HEK293 (cell line): ENCODE results near the gene TANK.

Source experiments
- CTCF ChIA-PET: fragments of 350-600 bp; formaldehyde crosslinking; extraction: SDS; loops from one replicate; lab custom pipeline; 2021; ENCODE audit warnings: antibody characterized with exemption; lab: Yijun Ruan, JAX
- POLR2A ChIA-PET: fragments of 300-600 bp; formaldehyde crosslinking; extraction: SDS; loops from one replicate; lab custom pipeline; 2020; ENCODE audit warnings: antibody characterized with exemption, inconsistent platforms; lab: Yijun Ruan, JAX
- H3K27ac ChIP-seq: fragments of 200-500 bp; sonication (Bioruptor generic); 2 replicates; pipeline ENCODE4 v1.5.1; 2014; ENCODE audit warnings: low read depth, low read length, control low read depth, inconsistent platforms; ENCODE audit errors: extremely low read depth
- H3K36me3 ChIP-seq, 2 experiments: fragments of 200-500 bp in 1 of 2; sonication (Bioruptor generic) in 1 of 2; 1 replicate in 1 of 2; 2 replicates in 1 of 2; pipeline ENCODE4 v1.5.1; 2014 to 2017; ENCODE audit warnings: inconsistent platforms in 2 of 2, low read length in 2 of 2; ENCODE audit not compliant: control insufficient read depth in 2 of 2, insufficient read depth in 1 of 2
- H3K4me1 ChIP-seq: fragments of 200-500 bp; sonication (Bioruptor generic); 2 replicates; pipeline ENCODE4 v1.5.1; 2014; ENCODE audit warnings: mild to moderate bottlenecking, low read length, inconsistent platforms; ENCODE audit not compliant: control insufficient read depth, insufficient read depth
- H3K4me3 ChIP-seq: 2 replicates; pipeline ENCODE4 v1.5.1; 2011; ENCODE audit warnings: low read depth, mild to moderate bottlenecking, control low read depth, low read length, moderate library complexity
- H3K9me3 ChIP-seq: fragments of 200-500 bp; sonication (Bioruptor generic); 2 replicates; pipeline ENCODE4 v1.5.1; 2014; ENCODE audit warnings: low read depth, low read length, inconsistent platforms; ENCODE audit not compliant: control insufficient read depth, insufficient read depth
- KLF7 ChIP-seq: fragments of 450-650 bp; formaldehyde crosslinking; IDR thresholded peaks from 2 replicates; pipeline ENCODE4 v1.5.1; 2016; ENCODE audit warnings: missing biosample characterization, missing genetic modification characterization, borderline replicate concordance
- SP3 ChIP-seq: fragments of 450-650 bp; formaldehyde crosslinking; IDR thresholded peaks from 2 replicates; pipeline ENCODE4 v1.5.1; 2016; ENCODE audit warnings: missing biosample characterization, missing genetic modification characterization
- ZBTB21 ChIP-seq: fragments of 450-650 bp; formaldehyde crosslinking; IDR thresholded peaks from 2 replicates; pipeline ENCODE4 v1.5.1; 2017; ENCODE audit warnings: missing biosample characterization, missing genetic modification characterization
- ZBTB7A ChIP-seq: fragments of 450-650 bp; formaldehyde crosslinking; IDR thresholded peaks from 2 replicates; pipeline ENCODE4 v1.5.1; 2016; ENCODE audit warnings: low read depth, missing biosample characterization, missing genetic modification characterization
- ZEB2 ChIP-seq: fragments of 450-650 bp; formaldehyde crosslinking; IDR thresholded peaks from 2 replicates; pipeline ENCODE4 v1.5.1; 2016; ENCODE audit warnings: missing biosample characterization, missing genetic modification characterization
- ZFHX2 ChIP-seq: fragments of 450-650 bp; formaldehyde crosslinking; conservative IDR thresholded peaks from 2 replicates; pipeline ENCODE4 v1.5.1; 2016; ENCODE audit warnings: missing biosample characterization, missing genetic modification characterization
- ZFP3 ChIP-seq: fragments of 450-650 bp; formaldehyde crosslinking; IDR thresholded peaks from 2 replicates; pipeline ENCODE4 v1.5.1; 2016; ENCODE audit warnings: low read depth, missing biosample characterization, missing genetic modification characterization
- ZNF10 ChIP-seq: fragments of 450-650 bp; formaldehyde crosslinking; IDR thresholded peaks from 2 replicates; pipeline ENCODE4 v1.5.1; 2017; ENCODE audit warnings: missing biosample characterization, missing genetic modification characterization
- ZNF114 ChIP-seq: fragments of 450-650 bp; formaldehyde crosslinking; IDR thresholded peaks from 2 replicates; pipeline ENCODE4 v1.5.0; 2017; ENCODE audit warnings: missing biosample characterization, missing genetic modification characterization
- ZNF133 ChIP-seq: fragments of 450-650 bp; formaldehyde crosslinking; IDR thresholded peaks from 2 replicates; pipeline ENCODE4 v1.5.1; 2016; ENCODE audit warnings: missing biosample characterization, missing genetic modification characterization
- ZNF138 ChIP-seq: fragments of 450-650 bp; formaldehyde crosslinking; IDR thresholded peaks from 2 replicates; pipeline ENCODE4 v1.5.1; 2016; ENCODE audit warnings: missing biosample characterization, missing genetic modification characterization, borderline replicate concordance
- ZNF214 ChIP-seq: fragments of 450-650 bp; formaldehyde crosslinking; IDR thresholded peaks from 2 replicates; pipeline ENCODE4 v1.5.1; 2017; ENCODE audit warnings: missing biosample characterization, mild to moderate bottlenecking, missing genetic modification characterization, borderline replicate concordance
- ZNF248 ChIP-seq: fragments of 450-650 bp; formaldehyde crosslinking; IDR thresholded peaks from 2 replicates; pipeline ENCODE4 v1.5.1; 2017; ENCODE audit warnings: missing biosample characterization, missing genetic modification characterization
- ZNF324 ChIP-seq: fragments of 450-650 bp; formaldehyde crosslinking; IDR thresholded peaks from 2 replicates; pipeline ENCODE4 v1.5.1; 2016; ENCODE audit warnings: missing biosample characterization, missing genetic modification characterization
- ZNF335 ChIP-seq: fragments of 450-650 bp; formaldehyde crosslinking; conservative IDR thresholded peaks from 2 replicates; pipeline ENCODE4 v1.5.1; 2016; ENCODE audit warnings: missing biosample characterization, missing genetic modification characterization
- ZNF510 ChIP-seq: fragments of 450-650 bp; formaldehyde crosslinking; IDR thresholded peaks from 2 replicates; pipeline ENCODE4 v1.5.1; 2018; ENCODE audit warnings: mild to moderate bottlenecking, missing genetic modification characterization, missing biosample characterization; ENCODE audit not compliant: insufficient replicate concordance
- ZNF530 ChIP-seq: fragments of 450-650 bp; formaldehyde crosslinking; IDR thresholded peaks from 2 replicates; pipeline ENCODE4 v1.5.1; 2016; ENCODE audit warnings: low read depth, missing biosample characterization, missing genetic modification characterization
- ZNF555 ChIP-seq: fragments of 450-650 bp; formaldehyde crosslinking; conservative IDR thresholded peaks from 2 replicates; pipeline ENCODE4 v1.5.1; 2017; ENCODE audit warnings: missing biosample characterization, mild to moderate bottlenecking, missing genetic modification characterization, inconsistent platforms
- ZNF701 ChIP-seq: fragments of 450-650 bp; formaldehyde crosslinking; IDR thresholded peaks from 2 replicates; pipeline ENCODE4 v1.5.1; 2016; ENCODE audit warnings: missing biosample characterization, missing genetic modification characterization
- ZNF768 ChIP-seq: fragments of 450-650 bp; formaldehyde crosslinking; IDR thresholded peaks from 2 replicates; pipeline ENCODE4 v1.5.1; 2018; ENCODE audit warnings: missing biosample characterization, mild to moderate bottlenecking, missing genetic modification characterization
- TF ChIP-seq, protein P1 (sequence below): fragments of 450-650 bp; formaldehyde crosslinking; IDR thresholded peaks from 2 replicates; pipeline ENCODE4 v1.5.1; 2017; ENCODE audit warnings: missing biosample characterization, mild to moderate bottlenecking, missing genetic modification characterization, moderate library complexity
- TF ChIP-seq, protein P2 (sequence below): fragments of 450-650 bp; formaldehyde crosslinking; IDR thresholded peaks from 2 replicates; pipeline ENCODE4 v1.5.1; 2016; ENCODE audit warnings: missing biosample characterization, missing genetic modification characterization, borderline replicate concordance
- TF ChIP-seq, protein P3 (sequence below): IDR thresholded peaks from 2 replicates; pipeline ENCODE4 v1.6.1; 2011; ENCODE audit warnings: mild to moderate bottlenecking, low read depth, low read length, borderline replicate concordance
- TF ChIP-seq, protein P4 (sequence below): fragments of 450-650 bp; formaldehyde crosslinking; IDR thresholded peaks from 2 replicates; pipeline ENCODE4 v1.5.1; 2016; ENCODE audit warnings: missing biosample characterization, missing genetic modification characterization
- TF ChIP-seq, protein P5 (sequence below): fragments of 450-650 bp; formaldehyde crosslinking; optimal IDR thresholded peaks from 2 replicates; pipeline ENCODE3; 2016; ENCODE audit warnings: missing biosample characterization, mild to moderate bottlenecking, missing genetic modification characterization

TANK gene

DNA sequence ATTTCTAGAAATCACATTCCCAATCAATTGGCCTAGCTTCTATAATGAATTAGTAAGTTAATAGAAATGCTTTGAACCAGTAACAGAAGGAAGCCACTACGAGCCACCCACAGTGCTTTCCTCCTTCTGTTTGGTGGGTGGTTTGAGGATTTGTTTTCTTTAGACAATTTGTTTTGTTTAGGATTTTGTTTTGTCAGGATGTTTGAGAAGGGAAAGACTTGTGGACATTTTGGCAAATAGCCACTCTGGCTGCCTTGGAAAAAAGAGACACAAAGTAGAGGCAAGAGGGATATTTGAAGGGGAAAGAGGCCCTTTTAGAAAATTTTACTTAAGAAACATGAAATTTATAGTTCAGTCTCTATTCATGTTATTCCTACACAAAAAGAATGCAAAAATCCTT is 47.7 kb downstream of the TANK start:
- no peaks in the 10 kb centered on the region for H3K4me1 ChIP-seq
- H3K4me3 ChIP-seq, result no peak overlapping the region
- no peak overlapping the region for H3K27ac ChIP-seq
- ChIA-PET POLR2A (no interaction called here), CTCF (interaction anchor here (1.2 kb wide), 1 partner anchor 15 kb away, joined by 6 read pairs; no protein-coding TSS in a partner anchor)
- H3K9me3 ChIP-seq, result no peaks in the 10 kb centered on the region
- TF ChIP-seq ZFHX2 (tag by site-specific recombination) (no peak), ZNF701 (tag by site-specific recombination) (no peak), ZNF768 (tag by site-specific recombination) (no peak), ZNF248 (tag by site-specific recombination) (no peak)
- TF ChIP-seq, protein P1, sequence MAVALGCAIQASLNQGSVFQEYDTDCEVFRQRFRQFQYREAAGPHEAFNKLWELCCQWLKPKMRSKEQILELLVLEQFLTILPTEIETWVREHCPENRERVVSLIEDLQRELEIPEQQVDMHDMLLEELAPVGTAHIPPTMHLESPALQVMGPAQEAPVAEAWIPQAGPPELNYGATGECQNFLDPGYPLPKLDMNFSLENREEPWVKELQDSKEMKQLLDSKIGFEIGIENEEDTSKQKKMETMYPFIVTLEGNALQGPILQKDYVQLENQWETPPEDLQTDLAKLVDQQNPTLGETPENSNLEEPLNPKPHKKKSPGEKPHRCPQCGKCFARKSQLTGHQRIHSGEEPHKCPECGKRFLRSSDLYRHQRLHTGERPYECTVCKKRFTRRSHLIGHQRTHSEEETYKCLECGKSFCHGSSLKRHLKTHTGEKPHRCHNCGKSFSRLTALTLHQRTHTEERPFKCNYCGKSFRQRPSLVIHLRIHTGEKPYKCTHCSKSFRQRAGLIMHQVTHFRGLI (tag by site-specific recombination), result no peak
- peaks cover 8 to 15% of the 10 kb centered on the region in 2 experiments for H3K36me3 ChIP-seq

DNA sequence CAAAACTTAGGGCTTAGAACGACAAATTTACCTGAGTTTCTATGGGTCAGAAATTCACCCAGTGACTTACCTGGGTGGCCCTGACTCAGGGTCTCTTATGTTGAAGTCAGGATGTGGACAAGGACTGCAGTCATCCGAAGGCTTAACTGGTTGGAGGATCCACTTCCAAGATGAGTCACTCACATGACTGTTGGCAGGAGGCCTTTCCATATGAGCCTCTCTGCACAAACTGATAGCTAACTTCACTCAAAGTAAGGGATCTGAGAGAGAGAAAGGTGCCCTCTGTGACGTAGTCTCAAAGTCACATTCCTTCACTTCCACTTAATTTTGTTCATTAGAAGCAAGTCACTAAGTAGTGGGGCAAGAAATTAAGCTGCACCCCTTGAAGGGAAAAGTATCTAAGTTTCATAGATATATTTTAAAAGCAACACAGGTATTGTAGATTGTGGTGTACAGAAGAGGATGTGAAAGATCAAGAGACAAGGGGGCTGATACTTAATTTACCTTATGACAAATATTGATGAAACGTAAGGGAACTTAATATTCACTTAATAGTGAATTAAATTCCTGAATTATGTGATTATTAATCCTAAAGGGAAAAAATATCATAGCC is 48.4 kb downstream of the TANK start:
- TF ChIP-seq ZNF555 (tag by site-specific recombination) (no peak), ZNF10 (no peak), ZNF114 (tag by site-specific recombination) (no peak), SP3 (tag by site-specific recombination) (no peak), KLF7 (no peak), ZNF138 (tag by site-specific recombination) (no peak), ZFP3 (tag by site-specific recombination) (no peak), ZNF214 (tag by site-specific recombination) (no peak), ZBTB21 (tag by site-specific recombination) (no peak), ZNF335 (tag by site-specific recombination) (no peak), ZFHX2 (tag by site-specific recombination) (no peak), ZNF324 (tag by site-specific recombination) (no peak)
- TF ChIP-seq, protein P2, sequence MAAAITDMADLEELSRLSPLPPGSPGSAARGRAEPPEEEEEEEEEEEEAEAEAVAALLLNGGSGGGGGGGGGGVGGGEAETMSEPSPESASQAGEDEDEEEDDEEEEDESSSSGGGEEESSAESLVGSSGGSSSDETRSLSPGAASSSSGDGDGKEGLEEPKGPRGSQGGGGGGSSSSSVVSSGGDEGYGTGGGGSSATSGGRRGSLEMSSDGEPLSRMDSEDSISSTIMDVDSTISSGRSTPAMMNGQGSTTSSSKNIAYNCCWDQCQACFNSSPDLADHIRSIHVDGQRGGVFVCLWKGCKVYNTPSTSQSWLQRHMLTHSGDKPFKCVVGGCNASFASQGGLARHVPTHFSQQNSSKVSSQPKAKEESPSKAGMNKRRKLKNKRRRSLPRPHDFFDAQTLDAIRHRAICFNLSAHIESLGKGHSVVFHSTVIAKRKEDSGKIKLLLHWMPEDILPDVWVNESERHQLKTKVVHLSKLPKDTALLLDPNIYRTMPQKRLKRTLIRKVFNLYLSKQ, result no peak
- TF ChIP-seq, protein P3, sequence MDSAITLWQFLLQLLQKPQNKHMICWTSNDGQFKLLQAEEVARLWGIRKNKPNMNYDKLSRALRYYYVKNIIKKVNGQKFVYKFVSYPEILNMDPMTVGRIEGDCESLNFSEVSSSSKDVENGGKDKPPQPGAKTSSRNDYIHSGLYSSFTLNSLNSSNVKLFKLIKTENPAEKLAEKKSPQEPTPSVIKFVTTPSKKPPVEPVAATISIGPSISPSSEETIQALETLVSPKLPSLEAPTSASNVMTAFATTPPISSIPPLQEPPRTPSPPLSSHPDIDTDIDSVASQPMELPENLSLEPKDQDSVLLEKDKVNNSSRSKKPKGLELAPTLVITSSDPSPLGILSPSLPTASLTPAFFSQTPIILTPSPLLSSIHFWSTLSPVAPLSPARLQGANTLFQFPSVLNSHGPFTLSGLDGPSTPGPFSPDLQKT, result no peak
- TF ChIP-seq, all 188 proteins: peak for 0
- CTCF ChIA-PET, result no interaction called here
- POLR2A ChIA-PET, result interaction anchor here (0.6 kb wide), 1 partner anchor 1444 kb away, joined by 3 read pairs; no protein-coding TSS in a partner anchor
- Histone ChIP-seq H3K9me3 (no peaks in the 10 kb centered on the region), H3K4me1 (no peaks in the 10 kb centered on the region), H3K36me3 (peaks cover 8 to 15% of the 10 kb centered on the region in 2 experiments), H3K4me3 (no peak overlapping the region), H3K27ac (no peak overlapping the region)

DNA sequence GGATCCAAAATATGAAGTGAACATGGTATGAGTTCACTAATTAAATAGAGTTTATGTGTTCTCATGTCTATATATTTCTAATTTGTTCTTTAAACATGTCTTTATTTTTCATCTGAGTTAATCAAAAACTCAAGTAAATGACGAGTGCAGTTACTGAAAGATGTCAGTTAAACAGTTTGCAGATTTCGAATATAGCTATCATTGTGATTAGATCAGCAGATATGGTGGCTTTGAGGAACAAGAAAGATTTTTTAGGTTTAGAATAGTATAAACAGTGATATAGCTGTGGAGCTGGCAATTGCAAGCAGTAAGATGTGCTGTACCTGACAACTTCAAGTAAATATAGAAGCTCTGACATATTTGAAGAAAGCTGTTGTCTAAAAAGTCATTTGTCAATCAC is 49.7 kb downstream of the TANK start:
- Histone ChIP-seq H3K27ac (no peak overlapping the region), H3K36me3 (peaks cover 8 to 9% of the 10 kb centered on the region in 2 experiments), H3K4me1 (no peaks in the 10 kb centered on the region), H3K9me3 (no peaks in the 10 kb centered on the region), H3K4me3 (no peak overlapping the region)
- POLR2A ChIA-PET, result no interaction called here
- CTCF ChIA-PET, result interaction anchor here (0.6 to 0.9 kb wide), 2 partner anchors 8 to 22 kb away, joined by 3 read pairs; no protein-coding TSS in a partner anchor
- TF ChIP-seq ZNF133 (tag by site-specific recombination), result no peak
- TF ChIP-seq, protein P4, sequence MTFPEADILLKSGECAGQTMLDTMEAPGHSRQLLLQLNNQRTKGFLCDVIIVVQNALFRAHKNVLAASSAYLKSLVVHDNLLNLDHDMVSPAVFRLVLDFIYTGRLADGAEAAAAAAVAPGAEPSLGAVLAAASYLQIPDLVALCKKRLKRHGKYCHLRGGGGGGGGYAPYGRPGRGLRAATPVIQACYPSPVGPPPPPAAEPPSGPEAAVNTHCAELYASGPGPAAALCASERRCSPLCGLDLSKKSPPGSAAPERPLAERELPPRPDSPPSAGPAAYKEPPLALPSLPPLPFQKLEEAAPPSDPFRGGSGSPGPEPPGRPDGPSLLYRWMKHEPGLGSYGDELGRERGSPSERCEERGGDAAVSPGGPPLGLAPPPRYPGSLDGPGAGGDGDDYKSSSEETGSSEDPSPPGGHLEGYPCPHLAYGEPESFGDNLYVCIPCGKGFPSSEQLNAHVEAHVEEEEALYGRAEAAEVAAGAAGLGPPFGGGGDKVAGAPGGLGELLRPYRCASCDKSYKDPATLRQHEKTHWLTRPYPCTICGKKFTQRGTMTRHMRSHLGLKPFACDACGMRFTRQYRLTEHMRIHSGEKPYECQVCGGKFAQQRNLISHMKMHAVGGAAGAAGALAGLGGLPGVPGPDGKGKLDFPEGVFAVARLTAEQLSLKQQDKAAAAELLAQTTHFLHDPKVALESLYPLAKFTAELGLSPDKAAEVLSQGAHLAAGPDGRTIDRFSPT (tag by site-specific recombination), result no peak
- TF ChIP-seq ZBTB7A (tag by site-specific recombination), result no peak
- TF ChIP-seq ZEB2 (tag by site-specific recombination), result no peak
- no peak for TF ChIP-seq ZNF530 (tag by site-specific recombination)
- TF ChIP-seq ZNF510 (tag by site-specific recombination), result no peak
- TF ChIP-seq, protein P5, sequence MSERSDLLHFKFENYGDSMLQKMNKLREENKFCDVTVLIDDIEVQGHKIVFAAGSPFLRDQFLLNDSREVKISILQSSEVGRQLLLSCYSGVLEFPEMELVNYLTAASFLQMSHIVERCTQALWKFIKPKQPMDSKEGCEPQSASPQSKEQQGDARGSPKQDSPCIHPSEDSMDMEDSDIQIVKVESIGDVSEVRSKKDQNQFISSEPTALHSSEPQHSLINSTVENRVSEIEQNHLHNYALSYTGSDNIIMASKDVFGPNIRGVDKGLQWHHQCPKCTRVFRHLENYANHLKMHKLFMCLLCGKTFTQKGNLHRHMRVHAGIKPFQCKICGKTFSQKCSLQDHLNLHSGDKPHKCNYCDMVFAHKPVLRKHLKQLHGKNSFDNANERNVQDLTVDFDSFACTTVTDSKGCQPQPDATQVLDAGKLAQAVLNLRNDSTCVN (tag by site-specific recombination), result no peak
